ENCODE measurements around the gene KIAA1549.
"Not testable (repeated sequence)": the region's sequence is repeated elsewhere in the genome, so short reads cannot be mapped to it uniquely, and the experiment has no call there.

Gene KIAA1549

DNA sequence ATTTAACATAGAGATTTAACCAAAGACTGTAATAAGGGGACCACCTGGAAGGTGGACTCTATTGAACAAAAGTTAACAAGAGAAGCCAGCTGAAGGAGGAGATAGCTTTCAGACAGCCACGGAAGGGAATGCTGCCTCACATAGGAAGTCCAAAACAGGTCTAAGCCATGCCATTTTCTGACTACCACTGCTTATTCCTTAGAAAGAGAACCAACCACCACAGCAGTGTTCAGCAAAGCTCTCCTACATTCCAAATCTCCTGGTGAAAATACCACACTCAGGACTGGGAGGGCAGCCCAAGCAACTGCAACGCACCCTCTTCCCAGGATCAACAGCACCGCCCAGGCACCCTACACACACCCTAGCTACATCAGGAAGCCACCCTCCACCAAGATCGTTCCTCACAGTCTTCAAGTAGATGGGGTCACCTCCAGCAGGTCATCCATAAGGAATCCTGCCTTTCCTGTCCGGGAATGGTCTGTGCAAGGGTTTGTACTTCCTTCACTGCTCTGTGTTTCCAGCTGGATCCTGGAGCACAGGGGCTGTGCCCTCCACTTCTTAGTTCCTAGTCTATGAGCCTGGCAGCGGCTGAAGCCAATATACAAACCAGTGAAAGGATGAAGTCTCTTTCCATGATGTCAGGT is 2.5 kb downstream of the KIAA1549 start:
- peaks cover 6% of the 10 kb centered on the region for H3K4me1 ChIP-seq (ENCODE audit: low read depth, poor library complexity, severe bottlenecking)
- no peak overlapping the region for H2AFZ ChIP-seq (ENCODE audit: low read depth)
- H3K36me3 ChIP-seq (ENCODE audit: insufficient read depth), result no peaks in the 10 kb centered on the region
- no peak overlapping the region for H3K4me2 ChIP-seq
- H3K9ac ChIP-seq, result no peak overlapping the region
- H3K79me2 ChIP-seq (ENCODE audit: insufficient read depth, low read depth), result peaks cover 18% of the 10 kb centered on the region; the same call in 1 of the 2 replicates
- TF ChIP-seq, protein P1, sequence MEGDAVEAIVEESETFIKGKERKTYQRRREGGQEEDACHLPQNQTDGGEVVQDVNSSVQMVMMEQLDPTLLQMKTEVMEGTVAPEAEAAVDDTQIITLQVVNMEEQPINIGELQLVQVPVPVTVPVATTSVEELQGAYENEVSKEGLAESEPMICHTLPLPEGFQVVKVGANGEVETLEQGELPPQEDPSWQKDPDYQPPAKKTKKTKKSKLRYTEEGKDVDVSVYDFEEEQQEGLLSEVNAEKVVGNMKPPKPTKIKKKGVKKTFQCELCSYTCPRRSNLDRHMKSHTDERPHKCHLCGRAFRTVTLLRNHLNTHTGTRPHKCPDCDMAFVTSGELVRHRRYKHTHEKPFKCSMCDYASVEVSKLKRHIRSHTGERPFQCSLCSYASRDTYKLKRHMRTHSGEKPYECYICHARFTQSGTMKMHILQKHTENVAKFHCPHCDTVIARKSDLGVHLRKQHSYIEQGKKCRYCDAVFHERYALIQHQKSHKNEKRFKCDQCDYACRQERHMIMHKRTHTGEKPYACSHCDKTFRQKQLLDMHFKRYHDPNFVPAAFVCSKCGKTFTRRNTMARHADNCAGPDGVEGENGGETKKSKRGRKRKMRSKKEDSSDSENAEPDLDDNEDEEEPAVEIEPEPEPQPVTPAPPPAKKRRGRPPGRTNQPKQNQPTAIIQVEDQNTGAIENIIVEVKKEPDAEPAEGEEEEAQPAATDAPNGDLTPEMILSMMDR (conservative IDR thresholded peaks at IDR 0.05; ENCODE audit: low read depth, low read length), result no peak; the same call in 1 of the 2 replicates
- no peaks in the 10 kb centered on the region for H4K20me1 ChIP-seq (ENCODE audit: insufficient read depth)
- no peak overlapping the region for H3K27ac ChIP-seq
- H3K27me3 ChIP-seq (ENCODE audit: insufficient read depth, low read depth), result no peaks in the 10 kb centered on the region
- no peak overlapping the region for H3K4me3 ChIP-seq (IDR thresholded peaks at IDR 0.05; ENCODE audit: insufficient read depth, low read depth, low read length)

DNA sequence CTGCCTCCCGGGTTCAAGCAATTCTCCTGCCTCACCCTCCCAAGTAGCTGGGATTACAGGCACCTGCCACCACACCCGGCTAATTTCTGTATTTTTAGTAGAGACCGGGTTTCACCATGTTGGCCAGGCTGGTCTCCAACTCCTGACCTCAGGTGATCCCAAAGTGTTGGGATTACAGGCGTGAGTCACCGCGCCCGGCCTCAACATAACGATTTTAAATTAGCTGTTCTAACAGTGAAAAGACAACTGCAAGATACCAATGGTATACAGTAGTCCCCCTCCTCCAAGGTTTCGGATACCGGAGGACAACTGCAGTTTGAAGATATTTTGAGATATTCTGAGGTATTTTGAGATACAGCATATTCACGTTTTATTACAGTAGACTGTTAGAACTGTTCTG is 5.0 kb downstream of the KIAA1549 start:
- not testable (repeated sequence) for H3K4me2 ChIP-seq; H3K4me1 ChIP-seq (ENCODE audit: low read depth, poor library complexity, severe bottlenecking)

DNA sequence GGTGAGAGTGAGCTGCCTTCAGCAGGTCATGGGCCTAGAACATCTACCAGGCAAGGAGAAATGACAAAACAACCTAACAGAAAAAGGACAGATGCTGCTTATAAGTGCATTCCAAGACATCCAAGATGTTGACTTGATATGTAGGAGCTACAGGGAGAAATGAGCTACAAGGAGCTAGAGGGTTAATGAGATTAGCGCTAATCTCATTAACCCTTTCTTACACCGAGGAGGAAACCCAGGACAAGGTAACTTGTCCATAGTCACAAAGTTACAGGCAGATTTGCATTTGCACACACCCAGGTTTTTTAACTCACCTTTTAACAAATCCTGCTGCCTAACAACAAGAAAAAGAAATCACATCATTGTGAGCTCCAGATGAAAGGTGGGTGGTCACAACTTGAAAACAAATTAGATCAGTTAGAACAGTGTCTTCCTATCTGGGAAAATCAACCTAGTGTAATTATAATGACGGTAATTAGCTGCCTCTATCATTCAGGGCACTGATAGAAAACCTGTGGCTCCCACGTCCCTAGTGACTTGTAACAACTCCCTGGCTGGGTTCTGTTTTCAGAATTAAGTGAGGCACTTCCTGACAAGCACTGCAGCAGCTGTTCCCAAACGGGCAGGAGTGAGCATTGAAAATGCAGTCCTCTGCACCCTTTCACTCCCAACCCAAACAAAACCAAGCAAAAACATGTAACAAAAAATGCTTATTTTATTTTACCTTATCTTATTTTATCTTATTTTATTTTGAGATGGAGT is 5.7 kb downstream of the KIAA1549 start:
- H3K4me1 ChIP-seq (ENCODE audit: low read depth, poor library complexity, severe bottlenecking), result peaks cover 6% of the 10 kb centered on the region
- no peak overlapping the region for H3K9ac ChIP-seq
- H3K4me3 ChIP-seq (IDR thresholded peaks at IDR 0.05; ENCODE audit: insufficient read depth, low read depth, low read length), result no peak overlapping the region
- no peak overlapping the region for H3K4me2 ChIP-seq
- no peaks in the 10 kb centered on the region for H3K27me3 ChIP-seq (ENCODE audit: insufficient read depth, low read depth)
- H2AFZ ChIP-seq (ENCODE audit: low read depth), result no peak overlapping the region
- peaks cover 18% of the 10 kb centered on the region; the same call in 1 of the 2 replicates for H3K79me2 ChIP-seq (ENCODE audit: insufficient read depth, low read depth)
- H4K20me1 ChIP-seq (ENCODE audit: insufficient read depth), result no peaks in the 10 kb centered on the region
- TF ChIP-seq, protein P1 (conservative IDR thresholded peaks at IDR 0.05; ENCODE audit: low read depth, low read length), result no peak
- no peaks in the 10 kb centered on the region for H3K36me3 ChIP-seq (ENCODE audit: insufficient read depth)
- H3K27ac ChIP-seq, result no peak overlapping the region

More for the DNA sequence above, 5.0 kb downstream of the KIAA1549 start:
- not testable (repeated sequence) for H3K27ac ChIP-seq; H3K36me3 ChIP-seq (ENCODE audit: insufficient read depth); H4K20me1 ChIP-seq (ENCODE audit: insufficient read depth); H3K9ac ChIP-seq; H3K4me3 ChIP-seq (IDR thresholded peaks at IDR 0.05; ENCODE audit: insufficient read depth, low read depth, low read length); H3K27me3 ChIP-seq (ENCODE audit: insufficient read depth, low read depth); H2AFZ ChIP-seq (ENCODE audit: low read depth)
- peaks cover 18% of the 10 kb centered on the region; the same call in 1 of the 2 replicates for H3K79me2 ChIP-seq (ENCODE audit: insufficient read depth, low read depth)

DNA sequence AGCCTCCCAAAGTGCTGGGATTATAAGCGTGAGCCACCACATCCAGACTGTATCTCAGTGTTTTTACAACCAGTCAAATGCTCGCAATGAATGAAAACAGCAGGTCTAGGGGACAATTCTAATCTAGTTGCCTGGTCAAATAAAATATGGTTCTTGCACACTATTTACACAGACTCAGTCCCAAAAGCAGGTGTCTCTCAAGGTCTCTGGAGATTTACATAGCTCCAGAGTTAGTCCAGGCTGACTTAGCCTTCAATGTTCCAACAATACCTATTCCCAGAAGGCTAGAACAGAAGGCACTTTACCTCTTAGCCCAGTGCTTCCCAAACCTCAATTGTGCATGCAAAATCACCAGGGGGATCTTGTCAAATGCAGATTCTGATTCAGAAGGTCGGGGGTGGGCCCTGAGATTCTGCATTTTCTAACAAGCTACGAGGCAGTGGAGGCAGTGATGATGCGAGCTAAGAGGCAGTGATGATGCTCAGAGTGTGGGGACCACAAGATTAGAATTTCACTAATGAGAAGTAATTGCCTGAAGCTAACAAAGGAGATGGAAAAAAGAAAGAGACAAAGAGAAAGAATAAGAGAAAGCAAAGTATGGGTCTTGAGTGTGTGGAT is 6.4 kb downstream of the KIAA1549 start:
- Histone ChIP-seq H3K27ac (no peak overlapping the region), H2AFZ (ENCODE audit: low read depth) (no peak overlapping the region), H3K79me2 (ENCODE audit: insufficient read depth, low read depth) (peaks cover 18% of the 10 kb centered on the region; the same call in 1 of the 2 replicates), H3K4me1 (ENCODE audit: low read depth, poor library complexity, severe bottlenecking) (no peaks in the 10 kb centered on the region), H4K20me1 (ENCODE audit: insufficient read depth) (no peaks in the 10 kb centered on the region), H3K4me2 (no peak overlapping the region), H3K4me3 (IDR thresholded peaks at IDR 0.05; ENCODE audit: insufficient read depth, low read depth, low read length) (no peak overlapping the region), H3K9ac (no peak overlapping the region), H3K36me3 (ENCODE audit: insufficient read depth) (no peaks in the 10 kb centered on the region), H3K27me3 (ENCODE audit: insufficient read depth, low read depth) (no peaks in the 10 kb centered on the region)
- TF ChIP-seq, protein P1 (conservative IDR thresholded peaks at IDR 0.05; ENCODE audit: low read depth, low read length), result no peak

All from KMS-11 (cell line).